NCI-H748 (cell line): Measurements from ENCODE around the gene TMEM114.

Source experiments
- DNase-seq: peaks from one replicate; lab custom pipeline; 2025; ENCODE audit not compliant: unreplicated experiment; lab: John Stamatoyannopoulos, UW

The TMEM114 gene

DNA sequence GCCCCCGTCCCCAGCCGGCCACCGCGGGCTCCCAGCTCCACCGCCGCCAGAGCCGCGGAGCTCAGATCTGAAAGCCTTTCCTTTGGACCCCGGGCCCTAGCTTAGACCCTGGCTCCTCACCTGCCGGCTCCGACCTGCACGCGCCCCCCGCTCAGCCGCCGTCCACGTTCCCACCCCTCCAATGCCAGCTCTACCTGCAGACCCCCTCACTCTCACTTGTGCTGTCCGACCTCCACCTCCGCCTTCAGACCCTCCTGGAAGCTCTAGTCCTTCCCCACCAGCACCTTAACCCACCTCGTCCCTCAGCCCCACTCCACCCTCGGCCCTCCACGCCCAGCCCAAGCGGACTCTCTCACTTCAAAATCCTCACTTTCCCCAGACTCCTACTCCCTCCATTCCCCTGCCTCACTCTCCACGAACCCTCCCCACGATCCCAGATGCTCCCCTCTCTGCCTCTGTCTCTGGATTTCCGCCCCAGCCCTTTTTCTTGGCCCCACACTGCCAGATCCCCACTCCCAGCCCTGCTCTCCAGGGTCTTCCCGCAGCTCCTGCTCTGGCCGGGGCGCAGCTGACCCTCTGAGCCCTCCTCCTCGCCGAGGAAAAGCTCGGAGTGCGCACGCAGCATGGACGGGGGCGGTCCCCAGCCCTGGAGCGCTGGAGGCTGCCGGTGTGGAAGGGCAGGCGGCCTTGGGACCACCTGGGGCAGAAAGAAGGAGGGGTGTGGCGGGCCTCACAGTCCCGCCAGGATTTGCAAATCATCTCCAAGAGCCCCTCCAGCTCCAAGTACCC is at the start of gene TMEM114:
TMEM114 (minus strand) TSS at position 612 of the 789 bp plus-strand sequence. CDS start 673 bp downstream, outside the sequence.
- peak; percentile 34 for DNase-seq

DNA sequence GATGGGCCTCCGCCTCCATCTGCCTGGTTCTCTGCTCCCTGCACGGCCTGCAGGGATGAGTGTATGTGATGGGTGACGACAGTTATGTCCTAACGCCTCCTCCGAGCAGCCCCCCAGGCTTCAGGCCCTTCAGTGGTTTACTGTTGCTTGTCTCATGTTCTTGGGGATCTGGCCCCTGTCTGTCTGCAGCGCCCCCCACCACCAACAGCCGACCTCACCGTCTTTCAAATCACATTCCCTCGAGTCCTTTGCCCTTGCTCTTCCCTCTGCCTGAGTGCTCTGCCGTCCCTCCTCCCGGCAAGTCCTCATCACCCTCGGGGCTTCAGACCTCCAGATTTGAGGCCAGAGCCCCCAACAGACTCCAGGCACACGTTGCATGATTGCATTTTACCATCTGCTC is 49.4 kb upstream of the TMEM114 start:
- DNase-seq, result no peak

DNA sequence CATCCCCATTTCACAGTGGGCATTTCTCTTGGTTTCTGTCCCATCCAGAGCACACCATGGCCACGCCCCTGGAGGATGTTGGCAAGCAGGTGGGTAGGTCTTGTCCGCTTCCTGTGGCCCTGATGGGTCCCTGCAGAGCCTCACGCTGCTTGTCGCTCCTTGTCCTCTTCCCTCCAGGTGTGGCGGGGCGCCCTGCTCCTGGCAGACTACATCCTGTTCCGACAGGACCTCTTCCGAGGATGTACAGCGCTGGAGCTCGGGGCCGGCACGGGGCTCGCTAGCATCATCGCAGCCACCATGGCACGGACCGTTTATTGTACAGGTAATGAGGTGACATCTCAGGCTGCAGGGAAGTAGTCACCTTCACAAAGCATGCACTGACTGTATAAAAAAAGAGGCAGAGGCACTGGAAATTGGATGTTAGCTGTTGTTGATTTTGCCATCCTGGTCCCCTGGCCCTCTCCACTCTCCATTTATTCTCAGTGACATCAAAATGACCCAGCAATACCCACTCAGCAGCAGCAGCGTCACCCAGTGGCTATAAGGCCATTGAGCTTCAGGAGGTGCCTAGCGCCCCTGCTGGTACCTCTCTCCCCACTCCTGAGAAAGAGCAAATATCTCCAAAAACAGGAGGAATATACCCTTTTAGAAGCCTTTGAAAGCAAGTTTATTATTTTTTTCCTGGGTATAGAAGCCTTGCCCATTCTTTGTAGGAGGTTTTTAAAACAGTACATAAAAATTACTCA is 44.9 kb upstream of the TMEM114 start:
- DNase-seq, result no peak

- DNase-seq, result no peak
These were observed 42.4 kb upstream of the TMEM114 start for GRCh38 chr16:8632675-8633182.

DNA sequence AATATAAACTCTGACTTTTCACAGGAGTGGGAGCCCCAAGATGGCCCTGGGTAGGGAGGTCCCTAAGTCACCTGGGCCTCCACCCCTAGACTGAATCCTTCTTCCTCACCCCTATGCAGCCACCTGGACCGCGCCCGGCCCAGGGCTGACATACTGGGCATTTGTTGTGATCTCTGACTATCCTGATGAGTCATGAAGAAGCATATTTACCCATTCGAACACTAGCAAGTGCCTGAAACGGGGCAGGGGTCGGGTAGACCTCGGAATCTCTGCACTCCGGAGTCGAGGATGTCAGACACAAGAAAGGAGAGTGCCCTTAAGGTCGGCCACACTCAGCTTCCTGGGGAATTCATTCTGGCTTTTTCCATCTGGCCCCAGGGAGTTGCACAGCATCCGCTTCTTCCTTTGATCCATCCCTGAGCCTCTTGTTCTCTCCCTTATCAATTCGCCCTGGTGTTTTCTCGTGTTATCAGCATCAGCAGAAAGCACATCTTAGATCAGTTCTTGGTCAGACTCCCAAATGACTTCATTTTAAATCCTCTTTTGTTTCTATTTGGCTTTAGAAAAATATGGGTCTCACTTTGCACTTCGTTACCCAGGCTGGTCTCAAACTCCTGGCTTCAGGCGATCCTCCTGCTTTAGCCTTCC is 41.6 kb upstream of the TMEM114 start:
- no peak for DNase-seq

DNA sequence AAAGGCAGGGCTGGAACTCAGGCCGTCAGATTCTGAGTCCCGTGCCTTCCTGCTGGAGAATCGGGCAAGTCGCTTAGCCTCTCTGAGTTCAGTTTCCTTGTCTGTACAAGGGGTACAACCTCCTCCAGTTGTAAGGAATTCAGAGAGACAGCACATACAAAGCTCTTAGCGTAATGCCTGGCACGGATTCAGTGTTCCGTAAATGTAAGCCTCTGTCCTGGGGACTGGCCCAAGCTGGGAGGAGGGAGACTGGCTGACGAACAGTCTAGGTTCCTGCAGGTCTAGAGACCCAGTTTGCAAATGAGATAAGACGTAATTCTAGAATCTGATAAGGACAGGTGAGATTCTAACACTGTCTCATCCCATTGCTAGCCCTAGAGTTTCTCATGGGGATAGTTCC is 41.1 kb upstream of the TMEM114 start:
- no peak for DNase-seq

GRCh38 chr16:8630255-8630953 is 40.1 kb upstream of the TMEM114 start:
- DNase-seq, result no peak

GRCh38 chr16:8628981-8629725 is 38.8 kb upstream of the TMEM114 start:
- DNase-seq, result no peak

- no peak for DNase-seq
These were observed 37.1 kb upstream of the TMEM114 start for GRCh38 chr16:8627456-8627855.

- no peak for DNase-seq
These were observed 36.6 kb upstream of the TMEM114 start for GRCh38 chr16:8626946-8627345.

DNA sequence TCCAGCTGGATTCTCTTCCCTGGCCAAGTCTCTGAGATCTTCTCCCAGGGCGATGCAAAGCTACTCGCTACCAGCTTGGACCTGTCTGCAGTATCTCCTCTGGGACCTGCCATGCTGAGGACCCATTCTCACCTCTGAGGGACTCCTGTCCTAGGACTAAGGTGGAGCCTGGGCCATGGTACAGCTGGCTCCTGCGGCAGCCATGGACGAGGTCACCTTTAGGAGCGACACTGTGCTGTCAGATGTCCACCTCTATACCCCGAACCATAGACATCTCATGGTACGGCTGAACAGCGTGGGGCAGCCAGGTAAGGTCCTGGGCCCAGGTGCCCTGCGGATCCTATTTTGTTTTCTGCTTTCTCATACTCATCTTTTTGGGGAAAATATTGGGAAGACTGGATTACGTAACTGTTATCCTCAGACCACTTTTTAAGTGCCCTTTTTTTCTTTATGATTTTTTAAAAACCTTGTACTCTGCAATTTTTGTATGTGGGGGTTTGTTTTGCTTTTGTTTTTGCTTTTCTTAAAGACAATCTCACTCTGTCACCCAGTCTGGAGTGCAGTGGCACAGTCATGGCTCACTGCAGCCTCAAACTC is 35.3 kb upstream of the TMEM114 start:
- no peak for DNase-seq

DNA sequence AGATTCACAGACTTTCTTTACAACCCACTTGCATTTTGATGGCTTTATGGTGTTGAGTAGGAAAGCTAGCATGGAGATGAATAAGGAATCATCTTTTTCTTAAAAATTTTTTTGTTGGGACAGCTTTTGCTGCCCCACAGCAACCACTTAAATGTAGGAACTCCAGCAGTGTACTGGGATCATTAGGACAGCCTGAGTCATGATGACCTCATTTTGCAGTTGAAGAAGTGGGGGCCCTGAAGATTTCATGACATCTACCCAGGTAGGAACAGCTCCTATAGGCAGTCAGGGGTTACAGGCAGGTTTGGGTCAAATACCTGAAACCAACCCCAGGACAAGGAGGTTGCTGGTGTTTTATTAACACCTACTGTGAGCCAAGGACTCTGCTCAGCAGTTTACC is 33.3 kb upstream of the TMEM114 start:
- no peak for DNase-seq

- DNase-seq, result no peak
These were observed 32.0 kb upstream of the TMEM114 start for GRCh38 chr16:8622315-8622656.

- peak; percentile 81 for DNase-seq
These were observed 31.4 kb upstream of the TMEM114 start, which contains the start of gene METTL22 for GRCh38 chr16:8621572-8622314. TSS of gene METTL22 (plus strand) at chr16:8621698. CDS start at chr16:8625666, 3,968 bp downstream.

GRCh38 chr16:8621222-8621571 is 30.9 kb upstream of the TMEM114 start:
- no peak for DNase-seq

- DNase-seq, result no peak
These were observed 30.2 kb upstream of the TMEM114 start for GRCh38 chr16:8620535-8620934.

DNA sequence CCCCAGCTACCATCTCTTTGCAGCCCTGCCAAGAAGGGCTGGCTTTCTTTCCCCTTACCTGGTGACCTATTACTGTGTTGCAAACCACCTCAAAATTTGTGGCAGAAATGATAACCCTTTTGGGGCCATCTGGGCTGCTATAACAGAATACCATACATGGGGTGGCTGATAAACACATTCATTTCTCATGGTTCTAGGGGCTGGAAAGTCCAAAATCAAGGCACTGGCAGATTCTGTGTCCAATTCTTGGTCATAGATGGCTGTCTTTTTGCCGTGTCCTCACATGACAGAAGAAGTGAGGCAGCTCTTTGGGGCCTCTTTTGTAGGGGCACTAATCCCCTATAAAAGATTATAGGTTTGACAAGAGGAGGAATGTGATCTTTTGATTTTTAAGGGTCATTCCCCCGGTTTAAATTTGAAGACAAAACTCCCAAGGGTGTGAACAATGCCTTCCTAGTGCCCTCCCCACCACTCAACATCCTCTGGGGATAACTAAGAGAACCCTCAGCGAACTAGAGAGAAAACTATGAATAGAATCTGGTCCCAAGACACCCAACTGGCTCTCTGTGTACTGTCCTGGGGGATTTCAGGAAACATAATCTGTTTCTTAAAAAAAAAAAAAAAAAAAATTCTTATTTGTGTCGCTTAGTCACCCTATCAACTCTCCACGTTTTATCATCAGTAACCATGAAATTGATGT is 29.5 kb upstream of the TMEM114 start:
- DNase-seq, result no peak

- no peak for DNase-seq
These were observed 24.2 kb upstream of the TMEM114 start for GRCh38 chr16:8614435-8615029.
